ENCODE results near the gene CNTN4.

- no peak for TF ChIP-seq ATF2 (CRISPR knock-in tag; IDR thresholded peaks at IDR 0.05; ENCODE audit: borderline replicate concordance, low read depth)
- TF ChIP-seq CTCF (IDR thresholded peaks at IDR 0.05), result no peak
- TF ChIP-seq FOXP4 (CRISPR knock-in tag; IDR thresholded peaks at IDR 0.05), result no peak
- TF ChIP-seq USF1 (CRISPR knock-in tag; IDR thresholded peaks at IDR 0.05), result no peak
- no peak for TF ChIP-seq RORB (CRISPR knock-in tag; IDR thresholded peaks at IDR 0.05)
- no peak for TF ChIP-seq PRDM15 (CRISPR knock-in tag; IDR thresholded peaks at IDR 0.05)
- no peak for TF ChIP-seq PREB (CRISPR knock-in tag; IDR thresholded peaks at IDR 0.05; ENCODE audit: borderline replicate concordance)
- no peak for TF ChIP-seq CREM (CRISPR knock-in tag; IDR thresholded peaks at IDR 0.05)
- no peak for TF ChIP-seq TEAD4 (CRISPR knock-in tag; IDR thresholded peaks at IDR 0.05)
- TF ChIP-seq ELF4 (CRISPR knock-in tag; IDR thresholded peaks at IDR 0.05; ENCODE audit: low read depth), result no peak
- no peak for TF ChIP-seq E2F1 (CRISPR knock-in tag; IDR thresholded peaks at IDR 0.05)
- TF ChIP-seq HMGA2 (CRISPR knock-in tag; IDR thresholded peaks at IDR 0.05), result no peak
- TF ChIP-seq ZNF532 (CRISPR knock-in tag; IDR thresholded peaks at IDR 0.05; ENCODE audit: borderline replicate concordance), result no peak
Observed at GRCh38 chr3:3015185-3016089, 916.8 kb downstream of the CNTN4 start.
